ENCODE measurements around the gene FRYL.
A peak's percentile ranks its signal among the peaks of the same experiment; 100 is the strongest.
"Not testable (repeated sequence)": the region's sequence is repeated elsewhere in the genome, so short reads cannot be mapped to it uniquely, and the experiment has no call there.

The FRYL gene

GRCh38 chr4:48779095-48779997, 733 bp downstream of the FRYL start:
- TF ChIP-seq TAF1 (IDR thresholded peaks at IDR 0.05; ENCODE audit: borderline replicate concordance, low read depth, low read length), result 0 out of 2 replicates have a peak, but pooled peaks have one; percentile 16
- no peak for TF ChIP-seq POLR2AphosphoS5 (IDR thresholded peaks at IDR 0.05; ENCODE audit: low read depth, low read length)
- TF ChIP-seq POLR2A (IDR thresholded peaks at IDR 0.05; ENCODE audit: low read depth, low read length), result peak; percentile 57; the same call in 1 of the 2 replicates
- DNase-seq (ENCODE audit: insufficient read length), result peak; percentile 51
- peak; percentile 81 for FAIRE-seq

GRCh38 chr4:48778431-48779094, 1.5 kb downstream of the FRYL start:
- FAIRE-seq (peak; percentile 9), DNase-seq (ENCODE audit: insufficient read length) (no peak)
- no peak for TF ChIP-seq TAF1 (IDR thresholded peaks at IDR 0.05; ENCODE audit: borderline replicate concordance, low read depth, low read length)

GRCh38 chr4:48777739-48778138, 2.3 kb downstream of the FRYL start:
- TF ChIP-seq POLR2A (IDR thresholded peaks at IDR 0.05; ENCODE audit: low read depth, low read length), result no peak
- no peak for TF ChIP-seq TAF1 (IDR thresholded peaks at IDR 0.05; ENCODE audit: borderline replicate concordance, low read depth, low read length)
- TF ChIP-seq POLR2AphosphoS5 (IDR thresholded peaks at IDR 0.05; ENCODE audit: low read depth, low read length), result no peak
- DNase-seq (ENCODE audit: insufficient read length) (no peak), FAIRE-seq (no peak)

- TF ChIP-seq TAF1 (IDR thresholded peaks at IDR 0.05; ENCODE audit: borderline replicate concordance, low read depth, low read length) (no peak), POLR2AphosphoS5 (IDR thresholded peaks at IDR 0.05; ENCODE audit: low read depth, low read length) (no peak), POLR2A (IDR thresholded peaks at IDR 0.05; ENCODE audit: low read depth, low read length) (no peak)
- no peak for FAIRE-seq
- DNase-seq (ENCODE audit: insufficient read length), result no peak
Observed at GRCh38 chr4:48774760-48775710, 5.0 kb downstream of the FRYL start.

- no peak for DNase-seq (ENCODE audit: insufficient read length)
- TF ChIP-seq TAF1 (IDR thresholded peaks at IDR 0.05; ENCODE audit: borderline replicate concordance, low read depth, low read length), result no peak
- TF ChIP-seq POLR2A (IDR thresholded peaks at IDR 0.05; ENCODE audit: low read depth, low read length), result no peak
- TF ChIP-seq POLR2AphosphoS5 (IDR thresholded peaks at IDR 0.05; ENCODE audit: low read depth, low read length), result no peak
- FAIRE-seq, result no peak
Observed at GRCh38 chr4:48772556-48772955, 7.5 kb downstream of the FRYL start.

GRCh38 chr4:48767055-48767929, 12.8 kb downstream of the FRYL start:
- TF ChIP-seq POLR2A (IDR thresholded peaks at IDR 0.05; ENCODE audit: low read depth, low read length) (no peak), TAF1 (IDR thresholded peaks at IDR 0.05; ENCODE audit: borderline replicate concordance, low read depth, low read length) (no peak), POLR2AphosphoS5 (IDR thresholded peaks at IDR 0.05; ENCODE audit: low read depth, low read length) (no peak)
- FAIRE-seq (no peak), DNase-seq (ENCODE audit: insufficient read length) (no peak)

GRCh38 chr4:48766131-48766792, 13.8 kb downstream of the FRYL start:
- TF ChIP-seq POLR2AphosphoS5 (IDR thresholded peaks at IDR 0.05; ENCODE audit: low read depth, low read length) (no peak), POLR2A (IDR thresholded peaks at IDR 0.05; ENCODE audit: low read depth, low read length) (no peak), TAF1 (IDR thresholded peaks at IDR 0.05; ENCODE audit: borderline replicate concordance, low read depth, low read length) (no peak)
- no peak for DNase-seq (ENCODE audit: insufficient read length)
- FAIRE-seq, result no peak

- no peak for TF ChIP-seq POLR2AphosphoS5 (IDR thresholded peaks at IDR 0.05; ENCODE audit: low read depth, low read length)
- no peak for TF ChIP-seq TAF1 (IDR thresholded peaks at IDR 0.05; ENCODE audit: borderline replicate concordance, low read depth, low read length)
- no peak for TF ChIP-seq POLR2A (IDR thresholded peaks at IDR 0.05; ENCODE audit: low read depth, low read length)
- DNase-seq (ENCODE audit: insufficient read length), result no peak
- FAIRE-seq, result peak; percentile 9
Observed at GRCh38 chr4:48762408-48762807, 17.7 kb downstream of the FRYL start.

- DNase-seq (ENCODE audit: insufficient read length), result no peak
- TF ChIP-seq TAF1 (IDR thresholded peaks at IDR 0.05; ENCODE audit: borderline replicate concordance, low read depth, low read length) (no peak), POLR2AphosphoS5 (IDR thresholded peaks at IDR 0.05; ENCODE audit: low read depth, low read length) (no peak), POLR2A (IDR thresholded peaks at IDR 0.05; ENCODE audit: low read depth, low read length) (no peak)
- FAIRE-seq, result no peak
Observed at GRCh38 chr4:48761286-48761685, 18.8 kb downstream of the FRYL start.

- FAIRE-seq; DNase-seq (ENCODE audit: insufficient read length): not testable (repeated sequence)
Observed at GRCh38 chr4:48758703-48759102, 21.4 kb downstream of the FRYL start.
